ENCODE results near the gene GALNT14. TPM values are rescaled to one million over a fixed set of nuclear protein-coding genes. Genes with fewer than 3 reads are reported as not detected.

Gene GALNT14
- polyA plus RNA-seq, 1 donor from 2014 or later, result 0.68 TPM

- H3K27ac Mint-ChIP-seq, result no peak overlapping the region
- no peaks in the 10 kb centered on the region for H3K9me3 Mint-ChIP-seq
- no peak overlapping the region for H3K4me3 Mint-ChIP-seq
- no peaks in the 10 kb centered on the region for H3K4me1 Mint-ChIP-seq
- H3K36me3 Mint-ChIP-seq, result peaks cover 4% of the 10 kb centered on the region
- no peaks in the 10 kb centered on the region for H3K27me3 Mint-ChIP-seq
Observed at GRCh38 chr2:30958193-30958917, 179.9 kb downstream of the GALNT14 start.

- H3K9me3 Mint-ChIP-seq, result no peaks in the 10 kb centered on the region
- no peak overlapping the region for H3K27ac Mint-ChIP-seq
- peaks cover 4% of the 10 kb centered on the region for H3K36me3 Mint-ChIP-seq
- H3K27me3 Mint-ChIP-seq, result no peaks in the 10 kb centered on the region
- no peak overlapping the region for H3K4me3 Mint-ChIP-seq
- H3K4me1 Mint-ChIP-seq, result no peaks in the 10 kb centered on the region
Observed at GRCh38 chr2:30957591-30957990, 180.6 kb downstream of the GALNT14 start.

GRCh38 chr2:30956995-30957394 lies 181.2 kb downstream of the GALNT14 start:
- Mint-ChIP-seq H3K4me1 (no peaks in the 10 kb centered on the region), H3K4me3 (no peak overlapping the region), H3K9me3 (no peaks in the 10 kb centered on the region), H3K27ac (no peak overlapping the region), H3K27me3 (no peaks in the 10 kb centered on the region), H3K36me3 (peaks cover 4% of the 10 kb centered on the region)

- Mint-ChIP-seq H3K27me3 (no peaks in the 10 kb centered on the region), H3K4me1 (no peaks in the 10 kb centered on the region), H3K9me3 (no peaks in the 10 kb centered on the region), H3K36me3 (peaks cover 4% of the 10 kb centered on the region), H3K4me3 (no peak overlapping the region), H3K27ac (no peak overlapping the region)
Observed at GRCh38 chr2:30955516-30956132, 182.6 kb downstream of the GALNT14 start.

GRCh38 chr2:30950339-30950738 lies 187.9 kb downstream of the GALNT14 start:
- Mint-ChIP-seq H3K4me1 (no peaks in the 10 kb centered on the region), H3K27me3 (no peaks in the 10 kb centered on the region), H3K4me3 (no peak overlapping the region), H3K9me3 (peaks cover 0 to 2% (median 0%) of the 10 kb centered on the region in 3 donors), H3K36me3 (peaks cover 2% of the 10 kb centered on the region), H3K27ac (no peak overlapping the region)

- H3K4me1 Mint-ChIP-seq, result no peaks in the 10 kb centered on the region
- H3K9me3 Mint-ChIP-seq, result peaks cover 0 to 2% (median 0%) of the 10 kb centered on the region in 3 donors
- no peak overlapping the region for H3K27ac Mint-ChIP-seq
- H3K4me3 Mint-ChIP-seq, result no peak overlapping the region
- peaks cover 2% of the 10 kb centered on the region for H3K36me3 Mint-ChIP-seq
- no peaks in the 10 kb centered on the region for H3K27me3 Mint-ChIP-seq
Observed at GRCh38 chr2:30949435-30949834, 188.8 kb downstream of the GALNT14 start.

- Mint-ChIP-seq H3K36me3 (peaks cover 2% of the 10 kb centered on the region), H3K27ac (no peak overlapping the region), H3K27me3 (no peaks in the 10 kb centered on the region), H3K9me3 (peaks cover 0 to 2% (median 0%) of the 10 kb centered on the region in 3 donors), H3K4me1 (no peaks in the 10 kb centered on the region), H3K4me3 (no peak overlapping the region)
Observed at GRCh38 chr2:30948857-30949256, 189.4 kb downstream of the GALNT14 start.

GRCh38 chr2:30948130-30948529 lies 190.1 kb downstream of the GALNT14 start:
- H3K4me3 Mint-ChIP-seq, result no peak overlapping the region
- H3K4me1 Mint-ChIP-seq, result no peaks in the 10 kb centered on the region

GRCh38 chr2:30947686-30948085 lies 190.6 kb downstream of the GALNT14 start:
- H3K9me3 Mint-ChIP-seq, result peaks cover 0 to 2% (median 0%) of the 10 kb centered on the region in 3 donors
- H3K27me3 Mint-ChIP-seq, result no peaks in the 10 kb centered on the region
- H3K4me3 Mint-ChIP-seq, result no peak overlapping the region
- H3K36me3 Mint-ChIP-seq, result peaks cover 2% of the 10 kb centered on the region
- no peaks in the 10 kb centered on the region for H3K4me1 Mint-ChIP-seq
- no peak overlapping the region for H3K27ac Mint-ChIP-seq

More at GRCh38 chr2:30948130-30948529, 190.1 kb downstream of the GALNT14 start:
- Mint-ChIP-seq H3K36me3 (peaks cover 2% of the 10 kb centered on the region), H3K27me3 (no peaks in the 10 kb centered on the region), H3K27ac (no peak overlapping the region), H3K9me3 (peaks cover 0 to 2% (median 0%) of the 10 kb centered on the region in 3 donors)

- Mint-ChIP-seq H3K9me3 (no peaks in the 10 kb centered on the region), H3K4me3 (no peak overlapping the region), H3K36me3 (peaks cover 4% of the 10 kb centered on the region), H3K27me3 (no peaks in the 10 kb centered on the region), H3K4me1 (no peaks in the 10 kb centered on the region), H3K27ac (no peak overlapping the region)
Observed at GRCh38 chr2:30942419-30942818, 195.8 kb downstream of the GALNT14 start.

GRCh38 chr2:30940839-30941238 lies 197.4 kb downstream of the GALNT14 start:
- Mint-ChIP-seq H3K4me1 (no peaks in the 10 kb centered on the region), H3K27ac (no peak overlapping the region), H3K36me3 (peaks cover 2% of the 10 kb centered on the region), H3K4me3 (no peak overlapping the region), H3K9me3 (no peaks in the 10 kb centered on the region), H3K27me3 (no peaks in the 10 kb centered on the region)

GRCh38 chr2:30939364-30939763 lies 198.9 kb downstream of the GALNT14 start:
- Mint-ChIP-seq H3K4me1 (no peaks in the 10 kb centered on the region), H3K27me3 (no peaks in the 10 kb centered on the region), H3K9me3 (no peaks in the 10 kb centered on the region), H3K4me3 (peak overlapping the region in 1 of 4 donors; percentile 67), H3K36me3 (peaks cover 2% of the 10 kb centered on the region), H3K27ac (no peak overlapping the region)

- no peaks in the 10 kb centered on the region for H3K27me3 Mint-ChIP-seq
- no peak overlapping the region for H3K4me3 Mint-ChIP-seq
- H3K27ac Mint-ChIP-seq, result peak overlapping the region in 1 of 3 donors; percentile 36
- H3K4me1 Mint-ChIP-seq, result no peaks in the 10 kb centered on the region
- H3K9me3 Mint-ChIP-seq, result no peaks in the 10 kb centered on the region
- H3K36me3 Mint-ChIP-seq, result peaks cover 2% of the 10 kb centered on the region
Observed at GRCh38 chr2:30938196-30938595, 200.0 kb downstream of the GALNT14 start.

GRCh38 chr2:30936977-30937376 lies 201.3 kb downstream of the GALNT14 start:
- Mint-ChIP-seq H3K4me1 (peaks cover 0 to 2% (median 0%) of the 10 kb centered on the region in 3 donors), H3K36me3 (peaks cover under 1% of the 10 kb centered on the region), H3K27ac (no peak overlapping the region), H3K4me3 (no peak overlapping the region), H3K9me3 (no peaks in the 10 kb centered on the region), H3K27me3 (no peaks in the 10 kb centered on the region)

- Mint-ChIP-seq H3K36me3 (no peaks in the 10 kb centered on the region), H3K4me3 (no peak overlapping the region), H3K9me3 (no peaks in the 10 kb centered on the region), H3K27me3 (no peaks in the 10 kb centered on the region), H3K27ac (no peak overlapping the region), H3K4me1 (peaks cover 0 to 2% (median 0%) of the 10 kb centered on the region in 3 donors)
Observed at GRCh38 chr2:30935795-30936194, 202.4 kb downstream of the GALNT14 start.

GRCh38 chr2:30934066-30934465 lies 204.2 kb downstream of the GALNT14 start:
- no peak overlapping the region for H3K27ac Mint-ChIP-seq
- no peak overlapping the region for H3K4me3 Mint-ChIP-seq
- H3K4me1 Mint-ChIP-seq, result peaks cover 0 to 2% (median 0%) of the 10 kb centered on the region in 3 donors
- H3K27me3 Mint-ChIP-seq, result no peaks in the 10 kb centered on the region
- H3K36me3 Mint-ChIP-seq, result no peaks in the 10 kb centered on the region
- no peaks in the 10 kb centered on the region for H3K9me3 Mint-ChIP-seq
